IMR-90 (cell line): ENCODE measurements around the gene CCNC. TPM values are rescaled to one million over a fixed set of nuclear protein-coding genes. Genes with fewer than 3 reads are reported as not detected.

ENCODE experiments used
- ATAC-seq: fragments of 200-7000 bp; cut with Tn5 transposase; 2 replicates; pipeline ENCODE4 v1.9.1; 2020; ENCODE audit warnings: low read depth, mild to moderate bottlenecking, moderate library complexity
- BruUV-seq: library from RNA; stranded (reverse); fragments of 400-500 nt; replicated peaks from 2 replicates; lab custom pipeline; 2021; lab: Mats Ljungman, UMichigan
- CTCF ChIA-PET: fragments of 300-600 bp; formaldehyde crosslinking; extraction: SDS; loops from one replicate; lab custom pipeline; 2021; ENCODE audit warnings: antibody characterized with exemption; lab: Yijun Ruan, JAX
- POLR2A ChIA-PET: fragments of 300-600 bp; sonication (Branson Sonifier 250); formaldehyde crosslinking; loops from one replicate; lab custom pipeline; 2022; ENCODE audit warnings: antibody characterized with exemption; ENCODE audit not compliant: unreplicated experiment; lab: Charles Lee
- DNase-seq: peaks from one replicate; pipeline ENCODE4 v3.0.0; 2013
- H2AFZ ChIP-seq: replicated peaks from 2 replicates; pipeline ENCODE3; 2013; ENCODE audit warnings: low read length, mild to moderate bottlenecking; ENCODE audit not compliant: poor library complexity
- H2AK5ac ChIP-seq: 2 replicates; pipeline ENCODE4 v1.6.1; 2013; ENCODE audit warnings: low read depth, low read length, inconsistent platforms
- H2AK9ac ChIP-seq: replicated peaks from 2 replicates; pipeline ENCODE3; 2013; ENCODE audit warnings: mild to moderate bottlenecking, low read depth, low read length, moderate library complexity; ENCODE audit not compliant: poor library complexity
- H2BK120ac ChIP-seq: 2 replicates; pipeline ENCODE4 v1.6.1; 2013; ENCODE audit warnings: low read depth, low read length, inconsistent platforms
- H2BK15ac ChIP-seq: 3 replicates; pipeline ENCODE4 v1.6.1; 2013; ENCODE audit warnings: low read depth, low read length, inconsistent platforms
- H2BK20ac ChIP-seq: 2 replicates; pipeline ENCODE4 v1.6.1; 2013; ENCODE audit warnings: low read depth, mild to moderate bottlenecking, inconsistent platforms, low read length, moderate library complexity
- H2BK5ac ChIP-seq: 2 replicates; pipeline ENCODE4 v1.6.1; 2013; ENCODE audit warnings: mild to moderate bottlenecking, low read depth, low read length, inconsistent platforms; ENCODE audit not compliant: poor library complexity, severe bottlenecking
- H3K14ac ChIP-seq: replicated peaks from 2 replicates; pipeline ENCODE4 v1.6.1; 2013; ENCODE audit warnings: low read depth, low read length, inconsistent platforms
- H3K18ac ChIP-seq: 2 replicates; pipeline ENCODE4 v1.6.1; 2013; ENCODE audit warnings: low read depth, low read length, control low read depth
- H3K23ac ChIP-seq: 2 replicates; pipeline ENCODE4 v1.6.1; 2013; ENCODE audit warnings: low read depth, low read length, inconsistent platforms
- H3K27ac ChIP-seq: 2 replicates; pipeline ENCODE4 v1.5.1; 2013; ENCODE audit warnings: mild to moderate bottlenecking, control low read depth, low read length; ENCODE audit not compliant: insufficient read depth
- H3K27me3 ChIP-seq: 2 replicates; pipeline ENCODE4 v1.6.1; 2013; ENCODE audit warnings: low read length; ENCODE audit not compliant: control insufficient read depth, insufficient read depth
- H3K36me3 ChIP-seq: 2 replicates; pipeline ENCODE4 v1.6.1; 2013; ENCODE audit warnings: low read length, mixed read lengths; ENCODE audit not compliant: control insufficient read depth, insufficient read depth
- H3K4ac ChIP-seq: 2 replicates; pipeline ENCODE4 v1.6.1; 2013; ENCODE audit warnings: low read depth, low read length, inconsistent platforms
- H3K4me1 ChIP-seq: 2 replicates; pipeline ENCODE4 v1.6.1; 2013; ENCODE audit warnings: low read length, mixed read lengths; ENCODE audit not compliant: control insufficient read depth, insufficient read depth
- H3K4me2 ChIP-seq: 2 replicates; pipeline ENCODE4 v1.6.1; 2013; ENCODE audit warnings: low read depth, mild to moderate bottlenecking, control low read depth, low read length, moderate library complexity
- H3K4me3 ChIP-seq: 2 replicates; pipeline ENCODE4 v1.5.1; 2013; ENCODE audit warnings: low read depth, mild to moderate bottlenecking, control low read depth, low read length, moderate library complexity; ENCODE audit not compliant: insufficient read depth
- H3K56ac ChIP-seq: 2 replicates; pipeline ENCODE4 v1.6.1; 2013; ENCODE audit warnings: low read length, inconsistent platforms; ENCODE audit not compliant: insufficient read depth; ENCODE audit errors: extremely low read depth
- H3K79me1 ChIP-seq, 2 experiments: 2 replicates each; pipeline ENCODE4 v1.6.1; 2013; ENCODE audit warnings: low read length in 2 of 2, inconsistent platforms in 1 of 2, low read depth in 1 of 2
- H3K9ac ChIP-seq: 2 replicates; pipeline ENCODE4 v1.6.1; 2013; ENCODE audit warnings: low read depth, low read length, control low read depth
- H3K9me1 ChIP-seq: 2 replicates; pipeline ENCODE4 v1.6.1; 2013; ENCODE audit warnings: low read length, inconsistent platforms; ENCODE audit not compliant: insufficient read depth
- H3K9me3 ChIP-seq: 2 replicates; pipeline ENCODE4 v1.6.1; 2013; ENCODE audit warnings: low read length; ENCODE audit not compliant: control insufficient read depth, insufficient read depth
- H4K20me1 ChIP-seq: 2 replicates; pipeline ENCODE4 v1.6.1; 2013; ENCODE audit warnings: low read length, inconsistent platforms; ENCODE audit not compliant: insufficient read depth
- H4K5ac ChIP-seq: 2 replicates; pipeline ENCODE4 v1.6.1; 2013; ENCODE audit warnings: mild to moderate bottlenecking, low read depth, low read length, control low read depth
- H4K8ac ChIP-seq, 2 experiments: 2 replicates each; pipeline ENCODE4 v1.6.1; 2013; ENCODE audit warnings: low read depth in 2 of 2, low read length in 2 of 2, control low read depth in 1 of 2, inconsistent platforms in 1 of 2
- H4K91ac ChIP-seq: 2 replicates; pipeline ENCODE4 v1.6.1; 2013; ENCODE audit warnings: low read depth, low read length, inconsistent platforms; ENCODE audit not compliant: insufficient read depth
- BHLHE40 ChIP-seq: fragments of 150-350 bp; IDR thresholded peaks from 2 replicates; pipeline ENCODE4 v1.6.1; 2016; ENCODE audit warnings: mild to moderate bottlenecking, low read depth, low read length
- CTCF ChIP-seq: conservative IDR thresholded peaks from 2 replicates; pipeline ENCODE4 v1.5.1; 2012; ENCODE audit warnings: mild to moderate bottlenecking, low read depth, low read length, improper control_type of control experiment
- ELK1 ChIP-seq: fragments of 150-350 bp; IDR thresholded peaks from 2 replicates; pipeline ENCODE4 v1.6.1; 2016; ENCODE audit warnings: low read depth, mild to moderate bottlenecking, low read length, moderate library complexity, borderline replicate concordance
- FOS ChIP-seq: fragments of 150-350 bp; IDR thresholded peaks from 2 replicates; pipeline ENCODE4 v1.6.1; 2016; ENCODE audit warnings: low read depth, low read length
- MAFK ChIP-seq: IDR thresholded peaks from 2 replicates; pipeline ENCODE4 v1.6.1; 2012; ENCODE audit warnings: low read depth, low read length, improper control_type of control experiment
- POLR2A ChIP-seq: IDR thresholded peaks from 2 replicates; pipeline ENCODE4 v1.6.1; 2012; ENCODE audit warnings: mild to moderate bottlenecking, low read depth, low read length
- RAD21 ChIP-seq: IDR thresholded peaks from 2 replicates; pipeline ENCODE4 v1.6.1; 2012; ENCODE audit warnings: low read length, improper control_type of control experiment
- RFX5 ChIP-seq: IDR thresholded peaks from 2 replicates; pipeline ENCODE4 v1.8.0; 2012; ENCODE audit warnings: low read depth, mild to moderate bottlenecking, low read length, moderate library complexity
- WGBS, 2 experiments: methylation state at CpG; one replicate each; pipeline versions ENCODE4 v1.1.5 to v1.1.7; 2013; ENCODE audit warnings: missing lambda C conversion rate in 2 of 2; ENCODE audit not compliant: insufficient read length in 1 of 2; ENCODE audit errors: extremely low coverage in 2 of 2; 5-methylcytosine and 5-hydroxymethylcytosine counted together
- dilution Hi-C: fragments of 300-500 bp; cut with HindIII; formaldehyde crosslinking; loops from one replicate; pipeline ENCODE4 v1.14.3; 2018; ENCODE audit warnings: low sequenced_read_pairs; ENCODE audit not compliant: unreplicated experiment
- in situ Hi-C: fragments of 300-500 bp; cut with MboI; formaldehyde crosslinking; loops from 3 replicates; pipeline ENCODE4 v1.14.3; 2019; ENCODE audit warnings: low sequenced_read_pairs, inconsistent platforms, mixed read lengths
- intact Hi-C: fragments of 100-400 bp; cut with micrococcal nuclease; formaldehyde crosslinking; loops from 2 replicates; pipeline ENCODE4 v1.10.0; 2022
- polyA plus RNA-seq, 3 experiments: library from polyadenylated mRNA; depleted of rRNA; stranded (reverse); fragments of >200 nt; gene quantifications; 2 replicates each; pipeline ENCODE4 v1.2.3, GENCODE V29; 2012; ENCODE audit warnings: low replicate concordance in 1 of 3
- total RNA-seq: library from RNA; depleted of rRNA; stranded (reverse); fragments of >200 nt; gene quantifications from 2 replicates; pipeline ENCODE4 v1.2.3, GENCODE V29; 2012
- TF ChIP-seq, protein P1 (sequence below): fragments of 150-350 bp; IDR thresholded peaks from 2 replicates; pipeline ENCODE4 v1.6.1; 2017; ENCODE audit warnings: mild to moderate bottlenecking, antibody characterized with exemption, low read length, low read depth

Gene CCNC
- total and polyA plus RNA-seq, 2 of the 4 experiments (the other 2 are of a cell fraction), result 30.1 to 95.7 TPM

- CTCF ChIA-PET, result no interaction called here
- in situ Hi-C loops, result loop anchor here (25.0 kb wide), 1 partner anchor 870 kb away; the partner anchor contains the start of gene SIM1
- no TSS peak for BruUV-seq
Measured at GRCh38 chr6:99591673-99592364, 23.4 kb upstream of the CCNC start.

More at GRCh38 chr6:99591673-99592364, 23.4 kb upstream of the CCNC start:
- H4K5ac ChIP-seq, result no peak overlapping the region
- no peak overlapping the region for H3K4ac ChIP-seq
- H4K8ac ChIP-seq, result no peak overlapping the region
- no peak overlapping the region for H3K27ac ChIP-seq
- no peak overlapping the region for H2BK5ac ChIP-seq
- H2AK5ac ChIP-seq, result no peak overlapping the region
- H3K4me2 ChIP-seq, result no peak overlapping the region
- no peaks in the 10 kb centered on the region; the same call in 1 of the 2 replicates for H3K9me1 ChIP-seq
- peaks cover 74% of the 10 kb centered on the region for H3K27me3 ChIP-seq
- no peak overlapping the region for H2AFZ ChIP-seq
- no peak overlapping the region for H2BK120ac ChIP-seq
- no peak overlapping the region for H3K4me3 ChIP-seq
- no peak overlapping the region for H3K9ac ChIP-seq
- intact Hi-C loops, result no loop called here
- no peak overlapping the region for H3K14ac ChIP-seq
- no peaks in the 10 kb centered on the region for H3K79me1 ChIP-seq
- H3K56ac ChIP-seq, result no peak overlapping the region
- H3K4me1 ChIP-seq, result no peaks in the 10 kb centered on the region
- H3K18ac ChIP-seq, result no peak overlapping the region
- peaks cover 4% of the 10 kb centered on the region for H3K9me3 ChIP-seq
- no peak overlapping the region for H3K23ac ChIP-seq
- WGBS, 2 experiments, result no CpG with 5 or more reads among the region's 6 CpGs
- no peaks in the 10 kb centered on the region for H4K20me1 ChIP-seq
- no peak overlapping the region for H2BK15ac ChIP-seq
- H2AK9ac ChIP-seq, result no peak overlapping the region
- H4K91ac ChIP-seq, result no peak overlapping the region
- no peaks in the 10 kb centered on the region for H3K36me3 ChIP-seq
- dilution Hi-C loops, result no loop called here
- TF ChIP-seq, protein P1, sequence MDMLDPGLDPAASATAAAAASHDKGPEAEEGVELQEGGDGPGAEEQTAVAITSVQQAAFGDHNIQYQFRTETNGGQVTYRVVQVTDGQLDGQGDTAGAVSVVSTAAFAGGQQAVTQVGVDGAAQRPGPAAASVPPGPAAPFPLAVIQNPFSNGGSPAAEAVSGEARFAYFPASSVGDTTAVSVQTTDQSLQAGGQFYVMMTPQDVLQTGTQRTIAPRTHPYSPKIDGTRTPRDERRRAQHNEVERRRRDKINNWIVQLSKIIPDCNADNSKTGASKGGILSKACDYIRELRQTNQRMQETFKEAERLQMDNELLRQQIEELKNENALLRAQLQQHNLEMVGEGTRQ, result no peak
- TF ChIP-seq POLR2A (no peak), CTCF (no peak), RFX5 (no peak), MAFK (no peak), FOS (no peak), ELK1 (no peak), BHLHE40 (no peak), RAD21 (no peak)
- H2BK20ac ChIP-seq, result no peak overlapping the region
- POLR2A ChIA-PET, result no interaction called here
- DNase-seq (no peak), ATAC-seq (no peak)
